Prostate gland (tissue), 2 donors: ENCODE data around the gene ILKAP.

ENCODE experiments used
- CTCF ChIP-seq, 4 experiments: fragments of 200-600 bp in 2 of 4; fragments of 450-650 bp in 2 of 4; sonication (generic) in 2 of 4; IDR thresholded peaks; 1 replicate in 3 of 4; 2 replicates in 1 of 4; pipeline ENCODE4 v1.5.1; 2016 to 2019; ENCODE audit warnings: antibody characterized with exemption in 4 of 4, mild to moderate bottlenecking in 2 of 4, moderate library complexity in 2 of 4
- POLR2A ChIP-seq: fragments of 450-650 bp; IDR thresholded peaks from one replicate; pipeline ENCODE4 v1.6.1; 2016; ENCODE audit warnings: antibody characterized with exemption, mild to moderate bottlenecking

- TF ChIP-seq POLR2A: no peak
- no peak for TF ChIP-seq CTCF (IDR thresholded peaks at IDR 0.05)
Observed at GRCh38 chr2:238169708-238170251, 33.7 kb downstream of the ILKAP start.
